HG03139 (cell line): ENCODE data around the gene CACNA2D4.
A peak's percentile ranks its signal among the peaks of the same experiment; 100 is the strongest.

Experiments
- ATAC-seq: cut with Tn5 transposase; IDR thresholded peaks from one replicate; pipeline ENCODE4 v1.9.1; 2021; ENCODE audit not compliant: unreplicated experiment

The CACNA2D4 gene

DNA sequence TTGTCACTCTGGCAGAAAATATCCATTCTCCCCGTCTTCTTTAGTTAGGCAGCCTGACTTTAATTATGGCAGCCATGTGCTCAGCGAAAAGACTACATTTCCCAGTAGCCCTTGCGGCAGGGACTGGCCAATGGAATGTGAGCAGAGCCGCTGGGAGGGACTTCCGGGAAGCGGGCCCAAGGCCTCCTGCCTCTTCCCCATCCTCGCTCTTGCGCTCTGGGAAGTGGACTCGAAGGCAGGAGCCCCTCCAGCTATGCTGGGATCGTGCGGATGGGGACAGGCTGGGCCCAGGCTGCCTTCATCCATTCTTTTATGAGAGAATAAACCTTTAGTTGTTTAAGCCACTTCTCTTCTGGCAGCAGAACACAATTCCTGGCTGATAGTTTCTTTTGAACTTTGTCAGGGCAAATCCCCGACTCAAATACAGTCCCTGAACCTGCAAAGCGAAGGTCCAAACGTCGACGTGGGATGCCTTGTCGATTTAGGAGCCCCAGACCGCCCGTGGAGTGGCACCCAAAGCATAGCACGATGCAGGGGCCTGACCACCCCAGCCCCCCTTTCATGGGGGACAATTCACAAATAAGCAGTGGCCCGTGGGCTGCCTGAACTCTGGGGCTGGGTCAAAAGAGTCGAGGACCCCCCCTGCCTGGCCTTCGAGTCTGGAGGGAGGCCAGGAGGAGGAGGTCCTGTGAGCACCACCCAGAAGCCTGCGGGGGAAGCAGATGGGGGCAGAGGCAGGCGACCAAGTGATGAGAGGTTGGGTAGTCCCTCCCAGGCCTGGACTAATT, 113.7 kb downstream of the CACNA2D4 start:
- peak; percentile 69 for ATAC-seq

DNA sequence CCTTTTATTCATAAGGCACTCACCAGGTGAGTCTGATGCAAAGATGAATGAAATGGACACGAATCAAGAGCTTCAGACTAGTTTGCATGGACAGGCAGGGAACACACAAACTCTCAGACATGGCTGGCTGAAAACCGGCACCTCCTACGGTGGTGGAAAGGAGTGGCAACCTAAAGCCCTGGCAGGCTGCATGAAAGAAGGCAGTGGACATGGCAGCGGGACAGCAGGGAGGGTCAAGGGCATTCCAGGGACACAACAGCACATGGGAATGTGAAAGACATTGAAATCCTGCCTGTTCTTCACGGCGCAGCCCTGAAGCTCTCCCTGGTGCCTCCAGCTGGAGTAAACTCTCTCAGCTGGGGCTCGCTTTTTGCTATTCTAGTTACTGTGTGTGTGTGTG, 114.7 kb downstream of the CACNA2D4 start:
- no peak for ATAC-seq

DNA sequence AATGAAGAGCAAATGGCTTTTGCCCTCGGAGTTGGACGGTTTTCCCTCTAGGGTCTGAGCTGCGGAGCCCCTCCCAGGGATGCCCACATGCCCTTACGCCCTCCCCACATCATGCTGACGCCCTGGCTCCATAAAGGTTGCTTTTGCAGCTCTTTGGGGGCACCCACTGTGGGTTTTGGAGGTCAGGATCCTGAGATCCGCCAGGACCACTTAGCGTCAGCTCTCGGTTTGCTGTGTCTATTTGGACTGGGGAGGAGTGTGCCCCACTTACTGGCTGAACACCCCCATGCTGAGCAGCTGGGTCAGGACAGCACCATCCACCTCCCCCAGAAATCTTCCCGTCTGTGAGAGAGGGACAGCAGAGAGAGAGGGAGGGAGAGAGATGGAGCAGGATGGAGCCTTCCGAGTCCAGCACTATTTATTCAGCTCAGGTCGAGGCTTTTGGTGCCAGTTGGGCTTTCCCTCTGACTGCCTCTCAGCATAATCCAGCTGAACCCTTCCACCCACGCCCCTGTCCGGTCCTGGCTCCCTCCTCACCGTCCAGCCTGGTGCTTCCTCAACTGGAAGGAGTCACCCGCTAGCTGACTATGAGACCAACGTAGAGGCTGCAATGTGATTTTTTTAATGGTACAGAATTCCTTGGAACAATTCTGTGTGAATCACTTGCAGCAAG, 117.0 kb downstream of the CACNA2D4 start:
- ATAC-seq: no peak

DNA sequence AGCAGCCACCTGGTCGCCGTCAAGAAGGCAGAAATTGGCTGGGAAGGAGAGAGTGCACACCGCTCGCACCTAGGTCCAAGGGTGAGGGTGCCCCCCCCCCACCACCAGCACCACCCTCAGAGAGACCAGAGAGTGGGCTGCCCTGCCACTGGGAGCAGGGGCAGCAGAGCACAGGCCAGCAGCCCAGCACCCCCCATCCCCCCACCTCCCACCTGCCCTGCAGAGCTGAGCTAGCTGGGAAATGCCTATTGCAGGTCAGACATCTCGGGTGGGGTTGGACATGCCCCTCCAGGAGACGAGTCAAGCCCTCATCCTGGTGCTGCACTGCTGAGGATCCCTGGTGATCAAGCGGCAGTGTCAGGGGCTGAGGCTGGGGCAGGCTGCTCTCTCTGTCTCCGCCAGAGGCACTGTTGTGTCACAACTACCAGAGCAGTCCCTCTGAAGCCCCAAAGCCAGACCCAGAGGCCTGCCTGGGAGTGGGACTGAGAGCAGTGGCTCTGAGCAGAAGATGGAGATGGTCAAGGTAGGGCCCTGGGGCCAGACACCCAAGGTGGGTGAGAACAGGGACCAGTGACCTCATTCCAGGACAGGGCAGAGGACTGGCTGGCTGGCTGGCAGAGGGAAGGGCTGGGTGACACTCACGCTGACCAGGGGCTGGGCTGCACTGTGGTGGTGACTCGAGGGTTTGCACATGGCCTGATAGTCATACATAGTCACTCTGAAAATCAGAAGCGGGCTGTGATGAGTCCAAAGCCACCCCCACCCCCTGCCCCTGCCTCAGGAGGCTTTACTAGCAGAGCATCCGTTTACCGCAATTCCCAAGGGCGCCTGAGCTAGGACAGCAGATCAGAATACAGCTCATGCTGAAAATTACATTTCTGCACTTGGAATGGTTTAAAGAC, 117.8 kb downstream of the CACNA2D4 start:
- ATAC-seq: no peak

DNA sequence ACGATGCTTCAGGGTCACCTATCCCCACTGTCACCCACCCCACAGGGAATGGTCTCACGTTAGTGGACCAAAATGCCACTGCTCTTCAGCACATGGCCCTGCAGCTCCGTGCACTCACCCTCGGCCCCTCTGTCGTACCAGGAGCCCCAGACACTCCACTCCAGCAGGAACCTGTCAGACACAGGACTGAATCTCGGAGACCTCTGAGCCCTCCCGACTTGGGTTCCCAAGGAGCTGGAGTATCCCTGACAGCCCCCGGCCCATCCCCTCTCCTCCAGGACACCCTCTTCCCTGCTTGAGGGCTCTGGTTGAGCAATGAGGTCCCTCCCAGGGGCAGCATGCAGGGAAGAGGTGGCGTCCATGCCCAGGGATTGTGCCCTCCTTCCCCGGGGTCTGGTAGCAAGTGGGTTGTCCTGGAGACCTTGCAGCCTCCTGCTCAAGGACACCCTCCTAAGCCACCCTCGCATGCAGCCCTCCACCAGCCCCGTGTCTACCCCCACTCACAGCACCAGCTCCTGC, 118.5 kb downstream of the CACNA2D4 start:
- no peak for ATAC-seq

DNA sequence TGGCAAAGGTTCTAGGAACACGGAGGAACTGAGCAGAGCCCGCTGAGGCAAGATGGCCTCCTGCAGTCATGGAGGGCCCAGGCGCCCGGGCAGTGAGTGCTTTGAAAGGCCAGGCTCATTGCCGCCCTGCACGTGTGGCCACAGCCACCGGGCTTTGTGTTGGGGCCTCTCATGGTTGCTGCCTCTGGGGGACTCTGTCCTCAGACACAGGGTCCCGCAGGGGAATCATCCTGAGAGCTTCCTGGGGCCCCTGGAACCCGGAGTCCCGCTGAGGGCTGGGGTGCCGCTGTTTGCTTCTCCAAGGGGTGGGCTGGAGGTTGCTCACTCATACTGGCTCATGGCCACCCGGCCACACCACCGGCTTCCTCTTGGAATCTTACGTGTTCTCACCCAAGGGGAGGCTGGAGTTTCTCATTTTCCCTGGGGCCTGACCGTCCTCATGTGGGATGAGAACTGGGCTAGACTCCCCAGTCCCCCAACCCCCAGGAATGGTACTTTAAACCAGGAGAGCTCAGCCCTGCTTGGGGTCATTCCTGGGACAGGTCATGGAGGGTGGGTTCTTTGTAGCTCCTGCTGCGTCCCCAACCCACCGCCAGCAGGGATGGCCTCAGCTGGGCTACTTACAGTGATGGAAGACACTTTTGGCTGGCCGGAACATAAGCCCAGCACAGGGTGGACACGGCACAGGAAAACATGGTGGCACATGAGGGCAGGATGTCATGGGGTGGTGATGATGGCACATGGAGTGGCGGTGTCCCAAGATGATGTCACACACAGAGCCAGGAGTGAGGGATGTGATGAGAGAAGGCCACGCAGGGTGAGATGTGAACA, 119.2 kb downstream of the CACNA2D4 start:
- ATAC-seq: no peak

DNA sequence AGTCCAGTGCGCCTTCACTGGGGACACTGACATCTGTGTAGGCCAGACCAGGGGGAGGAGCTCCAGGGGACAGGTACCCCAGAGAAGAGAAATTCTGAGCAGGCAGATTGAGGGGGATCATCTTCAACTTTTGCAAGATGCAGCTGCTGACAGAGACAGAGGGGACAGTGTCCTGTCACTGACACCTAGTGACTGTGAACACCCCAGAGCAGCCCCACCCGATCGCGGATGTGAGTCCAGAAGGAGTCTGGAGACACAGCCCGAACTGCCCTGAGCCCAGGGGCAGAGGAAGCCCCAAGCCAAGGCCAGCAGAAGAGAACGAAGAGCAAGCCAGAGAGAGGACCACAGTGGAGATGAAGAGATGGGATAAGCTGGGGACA, 119.8 kb downstream of the CACNA2D4 start:
- ATAC-seq: no peak

DNA sequence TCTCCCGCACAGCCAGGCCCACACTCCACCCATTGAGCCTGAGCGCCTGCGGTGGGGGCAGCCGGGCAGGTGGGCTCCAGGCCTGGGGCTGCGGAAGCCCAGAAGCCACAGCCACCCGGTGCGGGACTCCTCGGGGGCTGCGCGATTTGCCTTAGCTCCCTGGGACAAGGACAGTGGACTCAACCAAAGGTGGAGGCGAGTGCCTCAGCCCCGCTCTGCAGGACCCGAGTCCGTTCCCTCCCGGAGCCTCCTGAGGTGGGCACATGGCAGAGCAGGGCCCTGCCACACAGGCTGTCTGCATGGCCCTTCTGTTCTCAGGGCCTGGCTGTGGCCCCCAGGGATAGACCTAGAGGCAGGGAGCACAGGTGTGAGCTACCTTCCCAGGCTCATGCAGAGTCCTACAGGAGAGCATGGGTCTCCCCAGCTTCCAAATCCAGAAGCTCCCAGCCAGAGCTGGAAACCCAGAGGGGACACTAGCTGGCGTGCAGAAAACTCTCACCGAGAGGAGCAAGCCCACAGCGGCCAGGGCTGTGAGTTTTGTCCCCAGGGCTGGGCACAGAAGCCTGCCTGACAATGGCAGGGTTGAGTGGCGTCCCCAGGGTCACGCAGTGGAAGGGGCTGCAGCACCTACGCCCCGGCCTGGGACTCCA, 120.3 kb downstream of the CACNA2D4 start:
- ATAC-seq: no peak

DNA sequence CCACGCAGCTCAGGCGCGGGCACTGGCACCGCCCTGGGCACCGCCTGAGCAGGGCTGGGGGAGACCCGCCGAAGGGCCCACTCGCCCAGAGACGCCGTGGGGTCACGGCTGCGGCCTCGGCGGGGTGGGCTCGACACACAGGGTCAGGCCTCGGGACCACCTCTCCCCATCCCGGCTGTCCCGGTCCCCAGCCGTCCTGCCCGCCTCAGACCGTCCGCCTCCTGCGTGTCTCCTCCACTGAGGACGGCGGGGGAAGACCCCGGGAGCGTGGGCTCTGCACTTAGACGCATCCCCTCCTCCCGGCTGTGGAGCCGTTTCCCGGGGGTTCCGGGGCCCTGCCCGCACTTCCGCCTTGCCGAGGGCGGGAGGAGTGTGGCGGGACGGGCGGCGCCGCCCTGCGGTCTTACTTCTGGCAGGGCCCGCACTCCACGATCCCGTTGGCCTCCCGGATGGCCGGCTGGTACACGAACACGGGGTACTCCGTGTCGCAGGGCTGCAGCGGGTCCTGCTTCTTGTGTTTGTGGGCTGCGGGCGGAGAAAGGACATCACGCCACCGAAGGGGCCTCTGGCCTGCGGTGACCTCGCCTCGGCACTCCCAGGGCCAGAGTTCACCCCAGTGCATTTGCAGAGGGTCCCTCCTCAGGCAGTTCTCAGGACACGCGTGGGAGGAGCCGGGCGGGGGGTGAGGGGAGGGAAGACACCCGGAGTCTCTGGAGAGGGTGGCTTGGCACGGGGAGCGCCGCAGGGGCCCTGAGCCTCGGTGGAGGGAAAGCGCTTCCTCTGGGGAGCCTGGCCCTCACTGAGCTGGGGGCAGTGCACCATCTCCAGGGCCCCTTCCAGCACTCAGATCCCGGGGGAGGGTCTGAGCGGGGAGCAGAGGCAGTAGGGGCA, 121.2 kb downstream of the CACNA2D4 start:
- ATAC-seq: peak; percentile 9

DNA sequence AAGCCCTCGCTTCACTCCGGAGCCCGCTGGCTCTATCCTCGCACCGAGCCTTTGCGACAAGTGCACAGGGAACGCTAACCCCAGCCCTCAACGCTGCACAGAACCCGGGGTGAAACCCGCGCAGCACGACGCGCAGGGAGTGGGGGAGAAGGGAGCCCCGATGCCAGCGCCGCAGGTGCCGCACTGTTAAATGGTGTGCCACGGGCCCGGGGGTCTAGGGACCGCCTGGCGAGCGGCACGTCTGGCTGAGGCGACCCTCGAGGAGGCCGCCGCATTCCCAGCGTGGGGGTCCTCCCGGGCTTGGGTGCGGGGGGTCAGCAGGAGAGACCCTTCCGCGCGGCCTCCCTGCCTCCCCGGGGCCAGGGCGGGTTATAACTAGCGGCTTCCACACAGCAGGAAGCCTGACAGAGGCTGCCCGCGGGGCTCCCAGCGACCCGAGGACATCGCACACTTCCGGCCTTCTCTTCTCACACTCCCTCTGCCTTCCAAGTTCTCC, 121.9 kb downstream of the CACNA2D4 start:
- ATAC-seq: peak; percentile 16

DNA sequence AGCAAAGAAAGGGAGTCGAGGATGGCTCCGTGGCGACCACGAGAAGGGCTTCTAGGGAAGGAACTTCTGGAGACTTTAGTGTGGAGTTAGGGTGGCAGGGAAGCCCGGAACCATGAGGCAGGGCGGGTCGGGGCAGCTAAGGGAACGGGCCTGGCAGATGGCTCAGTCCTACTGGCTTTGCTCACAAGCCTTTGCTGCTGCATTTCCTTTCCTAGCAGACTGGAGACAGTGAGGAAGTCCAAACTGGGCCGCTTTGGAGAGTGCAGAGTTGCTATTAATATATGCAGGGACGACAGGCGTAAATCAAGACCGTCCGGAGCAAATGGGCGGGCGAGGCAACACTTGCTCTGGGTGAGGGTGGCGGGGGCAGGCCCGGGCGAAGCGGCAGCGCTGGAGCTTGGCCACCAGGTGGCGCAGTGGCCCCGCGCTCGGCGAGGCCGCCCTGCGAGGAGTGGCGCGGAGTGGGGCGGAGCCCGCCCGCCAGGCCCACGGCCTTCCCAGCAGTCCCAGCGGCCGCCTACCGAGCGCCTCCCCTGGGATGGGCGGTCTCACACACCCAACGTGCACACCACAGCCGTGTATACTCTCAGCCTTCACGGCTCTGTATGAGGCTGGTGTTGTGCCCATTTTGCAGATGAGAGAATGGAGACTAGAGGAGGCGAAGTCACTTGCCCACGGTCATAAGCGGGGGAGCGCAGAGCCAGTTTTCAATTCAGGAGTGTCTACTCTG, 122.5 kb downstream of the CACNA2D4 start:
- ATAC-seq: peak; percentile 90

DNA sequence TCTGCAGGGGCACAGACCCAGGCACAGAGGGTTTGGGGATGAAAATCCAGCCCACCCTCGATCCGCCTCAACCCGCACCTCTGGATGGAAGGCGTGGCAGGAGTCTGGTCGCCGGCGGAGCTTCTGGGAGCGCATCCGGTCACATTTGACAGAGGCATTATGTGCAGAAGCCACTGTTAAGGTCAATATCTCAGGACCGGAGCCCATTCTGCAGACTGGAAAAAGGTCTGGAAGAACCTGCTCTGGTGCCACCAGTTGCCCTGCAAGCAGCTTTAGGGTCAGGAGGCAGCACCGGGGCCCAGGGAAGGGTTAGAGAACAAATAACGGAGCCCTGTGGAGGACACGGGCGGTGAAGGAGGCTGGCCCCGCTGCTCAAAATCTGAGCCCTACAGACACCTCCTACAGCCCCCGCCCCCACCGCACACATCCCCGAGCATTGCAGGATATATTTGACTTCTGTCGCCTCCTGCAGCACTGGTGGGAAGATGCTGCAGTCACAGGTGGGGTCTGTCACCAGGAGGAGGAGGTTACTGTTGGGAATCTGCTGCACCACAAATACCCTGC, 123.1 kb downstream of the CACNA2D4 start:
- no peak for ATAC-seq

DNA sequence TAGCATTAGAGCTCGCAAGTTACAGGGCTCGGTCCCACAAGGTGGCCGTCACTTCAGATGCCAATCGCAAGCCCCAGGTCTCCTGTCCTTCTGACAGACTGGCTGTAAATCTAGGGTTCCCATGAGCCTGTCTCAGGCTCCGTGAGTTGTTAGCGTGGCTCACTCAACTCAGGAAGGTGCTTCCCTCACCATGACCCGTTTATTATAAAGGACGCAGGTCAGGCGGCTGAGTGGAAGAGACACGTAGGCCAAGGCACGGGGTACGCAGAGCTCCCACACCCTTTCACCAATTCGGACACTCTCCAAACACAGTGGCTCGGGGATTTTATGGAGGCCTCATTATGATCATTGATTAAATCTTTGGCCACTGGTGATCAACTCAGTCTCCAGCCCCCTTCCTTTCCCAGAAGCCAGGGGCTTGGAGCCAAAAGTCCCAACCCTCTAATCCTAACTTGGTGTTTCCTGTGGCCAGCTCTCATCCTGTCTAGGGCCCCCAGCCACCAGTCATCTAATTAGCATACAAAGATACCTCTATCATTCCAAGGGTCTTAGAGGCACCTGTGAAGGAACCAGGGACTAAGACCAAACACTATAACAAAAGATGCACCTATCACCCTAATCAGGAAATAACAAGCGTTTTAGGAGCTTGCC, 123.9 kb downstream of the CACNA2D4 start:
- ATAC-seq: no peak

DNA sequence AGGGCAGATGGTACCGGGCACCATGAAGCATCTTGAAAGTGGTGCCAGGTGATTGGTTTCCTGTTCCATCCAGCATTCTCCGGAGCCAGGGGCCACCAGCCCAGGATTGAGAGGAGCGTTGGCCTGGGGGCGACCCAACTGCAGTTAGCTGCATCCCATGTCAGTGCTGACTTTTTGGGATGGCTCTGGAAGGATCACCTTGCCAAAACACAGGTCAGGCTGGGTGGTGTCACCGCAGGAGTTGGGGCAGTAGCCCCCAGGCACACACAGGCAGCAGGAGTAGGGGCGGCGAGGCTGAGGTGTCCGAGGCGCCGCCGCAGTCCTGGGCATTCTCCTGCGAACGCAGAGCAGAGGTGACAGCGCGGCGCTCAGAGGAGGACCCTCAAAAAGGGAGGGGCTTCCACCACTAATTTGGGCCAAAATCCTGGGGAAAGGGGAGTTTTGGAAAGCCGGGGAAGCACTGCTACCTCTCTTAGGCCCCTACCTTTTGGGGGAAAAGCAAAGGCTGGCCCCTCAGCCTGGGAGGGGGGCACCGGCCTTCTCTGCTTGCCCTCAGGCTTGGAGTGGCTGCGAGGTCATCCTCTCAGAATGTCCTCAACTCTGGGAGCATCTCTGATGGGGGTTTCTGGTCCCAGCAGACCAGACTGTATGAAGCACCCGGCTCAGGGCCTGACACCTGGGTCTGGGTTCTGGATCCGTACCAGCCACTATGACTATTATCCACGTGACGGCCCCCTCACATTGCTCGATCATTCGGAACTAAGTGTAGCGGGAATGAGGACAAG, 124.8 kb downstream of the CACNA2D4 start:
- no peak for ATAC-seq

DNA sequence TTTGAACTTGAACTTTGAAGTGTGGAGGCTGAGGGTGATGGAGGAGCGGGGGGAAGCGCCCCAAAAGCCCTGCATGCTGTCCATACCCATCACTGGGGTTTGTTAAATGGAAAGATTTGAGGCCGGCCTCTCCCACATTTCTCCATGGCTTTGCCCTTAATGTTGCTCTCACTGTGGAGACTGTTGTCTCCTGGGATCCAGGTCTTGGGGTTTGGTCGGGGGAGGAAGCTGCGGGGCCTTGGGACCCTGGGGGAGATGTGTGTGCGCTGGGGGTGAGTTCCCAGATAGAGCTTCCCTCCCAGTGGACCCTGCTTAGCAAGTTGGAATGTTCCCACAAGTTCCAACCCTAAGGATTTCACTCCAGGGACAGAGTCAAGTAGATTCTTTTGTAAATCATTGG, 126.0 kb downstream of the CACNA2D4 start:
- no peak for ATAC-seq

DNA sequence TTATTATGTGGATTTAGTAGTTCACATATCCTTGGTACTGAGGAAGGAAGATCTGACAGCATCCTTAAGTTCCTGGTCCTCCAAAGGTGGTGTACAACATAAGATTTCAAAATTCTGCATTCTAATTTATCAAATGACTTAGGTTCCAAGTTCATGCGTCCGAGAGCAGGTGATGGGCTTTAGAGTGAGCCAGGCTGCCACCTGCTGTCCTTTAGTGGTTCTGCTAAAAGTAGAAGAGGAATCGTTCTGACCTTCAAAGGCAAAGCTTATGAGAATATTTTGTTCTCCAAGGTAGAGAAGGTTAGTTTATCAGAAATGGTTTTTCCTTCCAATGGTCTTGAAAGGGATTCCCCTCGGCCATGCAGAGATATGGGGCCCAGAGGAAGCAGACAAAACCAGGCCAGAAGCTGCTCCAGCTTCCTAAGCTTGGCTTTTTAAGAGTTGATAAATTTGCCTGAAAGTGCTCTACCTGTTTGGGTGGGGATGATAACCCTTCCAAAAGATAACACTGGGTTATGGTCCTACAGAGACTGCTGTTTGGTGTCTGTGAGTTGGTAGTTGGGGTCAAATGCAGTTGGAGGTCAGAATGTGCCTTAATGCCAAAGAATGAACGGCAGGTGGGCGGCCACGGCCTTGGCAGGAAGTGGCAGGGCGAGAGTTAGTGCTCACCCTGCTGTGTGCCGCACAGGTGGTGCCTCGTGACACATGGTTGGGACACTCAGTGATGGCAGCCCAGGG, 127.2 kb downstream of the CACNA2D4 start:
- ATAC-seq: no peak
